Measurements from ENCODE around the gene PRKCG.
"Not testable (repeated sequence)": the region's sequence is repeated elsewhere in the genome, so short reads cannot be mapped to it uniquely, and the experiment has no call there.

PRKCG gene

GRCh38 chr19:53942001-53942786 is 60.2 kb downstream of the PRKCG start:
- peak; percentile 99 for DNase-seq (ENCODE audit: low read depth, low spot score)

GRCh38 chr19:53944416-53944815 is 62.4 kb downstream of the PRKCG start:
- no peak for DNase-seq (ENCODE audit: low read depth, low spot score)

GRCh38 chr19:53944933-53945332 is 62.9 kb downstream of the PRKCG start:
- DNase-seq (ENCODE audit: low read depth, low spot score) = no peak

GRCh38 chr19:53945441-53945840 is 63.4 kb downstream of the PRKCG start:
- peak; percentile 39 for DNase-seq (ENCODE audit: low read depth, low spot score)

- no peak for DNase-seq (ENCODE audit: low read depth, low spot score)
Measured at GRCh38 chr19:53945998-53946397, 64.0 kb downstream of the PRKCG start.

GRCh38 chr19:53947624-53948023 is 65.6 kb downstream of the PRKCG start:
- DNase-seq (ENCODE audit: low read depth, low spot score) = peak; percentile 72

GRCh38 chr19:53948611-53949010 is 66.6 kb downstream of the PRKCG start:
- DNase-seq (ENCODE audit: low read depth, low spot score) = not testable (repeated sequence)

- no peak for DNase-seq (ENCODE audit: low read depth, low spot score)
Measured at GRCh38 chr19:53951436-53951835, 69.4 kb downstream of the PRKCG start.

GRCh38 chr19:53951947-53952346 is 70.0 kb downstream of the PRKCG start:
- DNase-seq (ENCODE audit: low read depth, low spot score) = no peak

GRCh38 chr19:53953383-53953782 is 71.4 kb downstream of the PRKCG start:
- no peak for DNase-seq (ENCODE audit: low read depth, low spot score)

Data from ELF-1 (cell line).